GM19099 (cell line): ENCODE measurements around the gene XG.

Experiments
- POLR2A ChIP-seq: IDR thresholded peaks from 3 replicates; pipeline ENCODE4 v1.6.1; 2011; ENCODE audit warnings: low read depth; ENCODE audit not compliant: insufficient read length; ENCODE audit errors: extremely low read depth

XG gene

DNA sequence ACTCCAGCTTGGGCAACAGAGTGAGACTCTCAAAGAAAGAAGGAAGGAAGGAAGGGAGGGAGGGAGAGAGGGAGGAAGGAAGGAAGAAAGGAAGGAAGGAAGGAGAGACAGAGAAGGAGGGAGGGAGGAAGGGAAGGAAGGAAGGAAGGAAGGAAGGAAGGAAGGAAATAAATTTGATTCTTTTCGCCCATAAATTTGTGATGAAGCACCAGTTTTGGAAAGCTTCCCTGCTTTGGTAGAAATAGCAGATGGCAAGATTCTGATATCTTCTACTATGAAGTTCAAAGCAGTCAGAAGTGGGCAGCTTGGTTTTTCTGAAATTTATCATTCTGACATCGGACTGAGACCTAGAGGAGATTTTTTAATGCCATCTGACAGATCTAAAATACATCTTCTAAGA lies 65.2 kb downstream of the XG start:
- TF ChIP-seq POLR2A, result no peak

- TF ChIP-seq POLR2A, result no peak
Observed at GRCh38 chrX:2819345-2820135, 67.7 kb downstream of the XG start.

DNA sequence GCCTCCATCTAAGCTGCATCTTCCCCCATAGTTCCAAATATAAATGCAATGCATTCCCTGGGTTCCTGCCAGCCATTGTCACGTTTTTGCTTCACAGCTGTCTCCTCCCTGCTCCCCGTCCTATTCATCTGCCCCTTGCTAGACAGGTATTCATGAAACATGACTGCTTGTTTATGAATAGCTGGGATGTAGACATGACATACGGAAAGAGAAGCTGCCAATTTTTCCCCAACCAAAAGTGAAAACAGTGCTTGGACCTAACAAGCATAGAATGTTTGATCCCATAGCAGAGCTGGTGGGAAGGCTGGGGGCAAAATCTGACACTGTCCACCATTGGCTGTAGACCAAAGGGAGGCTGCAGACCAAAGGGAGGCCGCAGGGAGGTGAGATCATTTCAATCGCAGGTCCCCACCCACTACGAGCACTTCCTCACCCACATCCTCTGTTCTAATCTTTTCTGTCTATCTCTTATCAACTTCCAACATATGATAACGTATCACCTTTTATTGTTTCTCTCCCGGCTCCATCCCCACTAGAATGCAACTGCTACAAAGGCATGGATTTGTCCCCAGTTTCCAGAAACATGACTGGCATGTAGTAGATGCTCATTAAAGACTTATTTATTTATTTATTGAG lies 68.4 kb downstream of the XG start:
- TF ChIP-seq POLR2A, result no peak

DNA sequence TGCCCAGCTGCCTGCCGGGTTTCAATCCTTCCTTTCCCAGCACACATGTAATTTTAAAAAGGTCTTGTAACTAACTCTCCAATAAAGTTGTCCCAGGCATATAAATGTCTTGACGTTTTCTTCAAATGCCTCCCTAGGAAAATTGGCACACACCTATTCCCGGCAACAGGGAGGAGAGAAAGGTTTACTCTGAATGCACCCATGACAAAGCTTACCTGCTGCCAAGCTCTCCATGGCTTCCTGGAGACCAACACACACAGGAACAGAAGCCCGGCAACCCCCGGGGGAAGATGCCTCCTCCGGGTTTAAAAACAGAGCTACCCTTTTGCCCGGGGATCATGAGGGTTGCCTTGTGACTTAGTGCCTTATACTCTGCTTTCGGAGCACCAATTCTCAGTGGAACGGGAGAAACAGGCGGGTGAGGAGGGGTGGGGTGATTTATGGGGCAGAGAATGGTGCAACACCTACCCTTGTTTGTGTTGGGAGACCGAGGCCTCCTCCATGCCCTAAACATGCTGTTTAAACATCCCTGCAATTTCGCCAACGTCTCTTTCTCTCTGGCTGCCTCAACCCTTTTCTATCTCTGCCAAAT lies 72.1 kb downstream of the XG start:
- TF ChIP-seq POLR2A, result no peak

DNA sequence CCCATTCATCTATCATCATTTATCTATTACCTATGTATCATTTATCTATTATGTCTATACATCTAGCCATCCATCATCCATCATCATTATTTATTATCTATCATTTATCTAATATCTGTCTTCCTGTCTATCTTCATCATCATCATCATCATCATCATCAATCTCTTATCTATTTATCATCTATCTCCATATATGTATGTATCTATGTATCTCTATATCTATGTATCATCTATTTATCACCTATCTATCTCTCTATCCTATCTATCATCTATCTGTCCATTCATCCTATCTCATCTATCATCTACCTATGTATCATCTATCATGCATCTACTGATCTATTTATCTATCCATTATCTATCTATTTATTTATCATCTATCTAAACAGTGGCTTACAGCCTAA lies 73.0 kb downstream of the XG start:
- no peak for TF ChIP-seq POLR2A

GRCh38 chrX:2828344-2828958 lies 76.6 kb downstream of the XG start, which contains the start of gene GYG2:
Gene GYG2 (plus strand): TSS chrX:2828930. CDS start chrX:2830189, 1,259 bp downstream.
- TF ChIP-seq POLR2A, result no peak

DNA sequence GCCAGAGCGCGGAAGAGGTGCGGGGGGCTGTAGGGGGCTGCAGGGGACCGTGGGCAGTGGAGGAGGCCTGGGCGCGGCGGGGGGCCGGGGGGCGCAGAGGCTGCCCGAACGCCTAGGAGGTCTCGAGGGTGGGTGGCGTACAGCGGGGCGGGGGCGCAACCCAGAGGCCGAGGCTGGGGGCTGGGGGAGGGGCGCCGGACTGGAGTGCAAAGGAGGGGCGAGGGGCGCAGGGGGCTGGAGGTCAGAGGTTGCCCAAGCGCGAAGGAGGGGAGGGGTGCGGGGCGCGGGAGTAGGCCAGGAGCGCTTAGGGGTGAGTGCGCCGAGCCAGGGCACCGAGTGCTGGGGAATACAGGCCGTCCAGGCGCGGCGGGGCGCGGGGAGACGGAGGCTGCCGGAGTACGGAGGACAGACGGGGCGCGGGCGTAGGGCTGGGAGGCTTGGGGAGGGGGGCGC lies 77.1 kb downstream of the XG start:
- TF ChIP-seq POLR2A, result no peak

GRCh38 chrX:2829469-2830246 lies 77.8 kb downstream of the XG start:
- no peak for TF ChIP-seq POLR2A

GRCh38 chrX:2831471-2832228 lies 79.8 kb downstream of the XG start:
- TF ChIP-seq POLR2A, result no peak

GRCh38 chrX:2837961-2838360 lies 86.1 kb downstream of the XG start:
- no peak for TF ChIP-seq POLR2A

GRCh38 chrX:2840961-2841360 lies 89.1 kb downstream of the XG start:
- TF ChIP-seq POLR2A, result no peak

DNA sequence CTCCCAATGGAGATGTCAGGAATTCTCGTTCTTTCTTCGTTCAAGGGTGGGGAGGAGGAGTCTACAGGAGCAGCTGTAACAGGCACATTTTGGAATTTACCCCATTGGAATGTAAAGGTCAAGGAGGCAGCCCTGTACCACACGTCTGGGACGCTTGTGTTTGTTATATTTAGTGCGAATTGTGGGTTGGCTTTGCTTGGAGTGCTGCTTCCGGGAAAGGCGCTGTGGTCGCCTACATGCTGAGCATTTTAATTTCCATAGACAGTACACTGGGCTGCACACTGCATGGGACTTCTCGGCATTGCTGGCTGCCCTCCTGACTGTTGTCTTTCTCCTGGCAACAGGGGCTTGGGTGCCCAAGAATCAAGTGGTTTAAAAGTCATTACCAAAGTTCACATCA lies 89.7 kb downstream of the XG start:
- no peak for TF ChIP-seq POLR2A

DNA sequence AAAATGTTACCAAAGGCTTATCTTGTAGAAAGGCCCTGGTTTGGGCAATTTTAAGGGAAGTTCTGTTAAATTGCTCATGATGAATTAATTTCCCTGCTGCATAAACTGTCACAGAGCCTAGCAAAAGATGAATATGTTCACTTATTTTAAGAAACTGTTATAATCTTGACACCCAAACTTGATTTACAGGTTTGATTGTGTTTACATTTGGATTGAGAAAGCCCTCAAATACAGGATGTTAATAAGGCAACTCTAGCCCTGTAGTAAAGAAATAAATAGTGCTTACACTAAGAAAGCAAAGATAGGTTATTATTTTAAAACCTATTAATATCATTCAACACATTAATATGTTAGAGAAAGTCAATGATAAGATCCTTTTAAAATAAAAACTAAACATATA lies 95.2 kb downstream of the XG start:
- TF ChIP-seq POLR2A, result no peak

- TF ChIP-seq POLR2A, result no peak
Observed at GRCh38 chrX:2848871-2849301, 97.0 kb downstream of the XG start.

DNA sequence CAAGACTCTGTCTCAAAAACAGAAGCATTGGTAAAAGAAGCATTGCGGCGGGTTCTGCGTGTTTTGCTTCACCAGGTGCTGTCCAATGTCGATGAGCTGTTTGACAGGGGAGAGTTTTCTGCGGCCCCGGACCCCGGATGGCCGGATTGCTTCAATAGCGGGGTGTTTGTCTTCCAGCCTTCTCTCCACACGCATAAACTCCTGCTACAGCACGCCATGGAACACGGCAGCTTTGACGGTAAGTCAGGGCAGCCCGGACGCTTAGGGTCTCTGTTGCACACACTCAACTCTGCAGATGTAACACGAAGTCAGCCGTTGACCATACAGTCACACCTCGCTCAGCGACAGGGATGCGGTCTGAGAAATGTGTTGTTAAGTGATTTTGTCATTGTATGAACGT lies 103.1 kb downstream of the XG start:
- TF ChIP-seq POLR2A, result no peak

- no peak for TF ChIP-seq POLR2A
Observed at GRCh38 chrX:2855761-2856160, 103.9 kb downstream of the XG start.
